HG03457 (cell line): ENCODE data around the gene DIS3L.
"Not testable (repeated sequence)": the region's sequence is repeated elsewhere in the genome, so short reads cannot be mapped to it uniquely, and the experiment has no call there.

Experiments
- ATAC-seq: cut with Tn5 transposase; IDR thresholded peaks from one replicate; pipeline ENCODE4 v1.9.1; 2021; ENCODE audit warnings: moderate number of reproducible peaks; ENCODE audit not compliant: unreplicated experiment

Gene DIS3L

GRCh38 chr15:66293419-66294156 lies at the start of gene DIS3L:
Gene DIS3L (plus strand): TSS chr15:66293568. CDS start chr15:66293597, 29 bp downstream.
- peak; percentile 48 for ATAC-seq

DNA sequence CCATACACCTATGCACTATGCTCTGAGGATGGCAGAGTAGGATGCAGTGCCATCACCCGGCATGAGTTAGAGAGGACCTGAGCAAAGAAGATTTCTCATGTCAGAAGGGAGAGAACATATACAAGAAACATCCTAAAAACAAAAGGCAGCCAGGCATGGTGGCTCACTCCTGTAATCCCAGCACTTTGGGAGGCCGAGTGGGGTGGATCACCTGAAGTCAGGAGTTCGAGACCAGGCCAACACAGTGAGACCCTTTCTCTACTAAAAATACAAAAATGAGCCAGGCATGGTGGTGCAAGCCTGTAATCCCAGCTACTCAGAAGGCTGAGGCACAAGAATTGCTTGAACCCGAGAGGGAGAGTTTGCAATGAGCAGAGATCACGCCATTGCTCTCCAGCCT lies 47.5 kb upstream of the DIS3L start:
- ATAC-seq = not testable (repeated sequence)

GRCh38 chr15:66246937-66247336 lies 46.4 kb upstream of the DIS3L start:
- ATAC-seq = no peak

DNA sequence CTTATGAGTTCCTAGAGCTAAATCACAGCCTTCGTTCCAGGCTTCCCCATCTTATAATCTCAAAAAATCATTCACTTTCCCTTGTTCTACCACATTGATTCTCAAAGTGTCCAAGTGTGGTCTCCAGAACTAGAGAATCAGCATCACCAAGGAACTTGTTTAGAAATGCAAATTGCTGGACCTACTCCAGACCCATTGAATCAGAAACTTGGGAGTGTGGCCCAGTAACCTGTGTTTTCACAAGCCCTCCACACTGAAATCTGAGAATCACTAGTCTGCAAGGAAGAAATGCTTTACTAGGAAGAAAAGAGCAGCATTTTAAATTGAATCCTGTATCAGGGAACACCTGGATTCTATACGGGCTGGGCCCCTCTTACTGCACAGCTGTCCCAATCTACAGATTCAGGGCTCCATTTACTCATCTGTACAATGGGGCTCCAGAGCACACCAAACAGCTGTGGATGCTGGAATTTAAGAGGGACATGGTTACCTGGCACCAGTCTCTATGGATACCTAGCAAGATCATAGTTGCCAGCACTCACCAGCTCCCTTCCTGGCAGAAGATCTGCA lies 43.7 kb upstream of the DIS3L start:
- ATAC-seq = no peak

DNA sequence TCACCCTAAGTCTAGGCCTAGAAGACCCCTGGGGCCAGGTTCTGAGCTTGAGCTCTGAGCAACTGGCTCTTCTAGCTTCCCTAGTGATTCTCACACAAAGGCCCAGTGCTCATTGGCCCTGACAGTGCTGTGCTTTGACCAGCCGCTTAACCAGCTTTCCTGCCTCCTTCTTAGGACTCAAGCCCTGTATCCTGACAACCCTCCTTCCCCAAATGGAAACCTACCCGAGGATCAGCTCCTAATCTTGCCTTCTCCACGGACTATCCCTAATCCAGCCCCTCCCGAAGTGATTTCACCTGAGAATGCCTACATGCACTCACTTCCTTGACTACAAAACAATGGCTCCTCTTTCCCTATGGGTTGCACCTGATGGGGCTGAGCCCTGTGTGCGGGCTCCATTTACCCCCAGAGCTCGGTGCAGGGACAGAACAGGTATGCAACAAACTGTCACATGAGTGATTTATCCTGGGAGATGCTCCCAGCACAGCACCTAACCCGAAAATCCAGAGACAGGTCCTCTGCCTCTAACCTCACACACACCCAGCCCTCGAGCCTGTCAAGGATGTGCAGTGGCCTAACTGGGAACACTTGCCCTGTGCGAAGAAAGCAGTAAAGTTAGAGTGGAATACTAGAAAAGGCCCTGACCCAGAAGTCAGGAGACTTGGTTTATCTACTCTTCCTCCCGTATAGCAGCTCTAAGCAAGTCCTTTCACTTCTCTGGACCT lies 42.1 kb upstream of the DIS3L start:
- no peak for ATAC-seq

DNA sequence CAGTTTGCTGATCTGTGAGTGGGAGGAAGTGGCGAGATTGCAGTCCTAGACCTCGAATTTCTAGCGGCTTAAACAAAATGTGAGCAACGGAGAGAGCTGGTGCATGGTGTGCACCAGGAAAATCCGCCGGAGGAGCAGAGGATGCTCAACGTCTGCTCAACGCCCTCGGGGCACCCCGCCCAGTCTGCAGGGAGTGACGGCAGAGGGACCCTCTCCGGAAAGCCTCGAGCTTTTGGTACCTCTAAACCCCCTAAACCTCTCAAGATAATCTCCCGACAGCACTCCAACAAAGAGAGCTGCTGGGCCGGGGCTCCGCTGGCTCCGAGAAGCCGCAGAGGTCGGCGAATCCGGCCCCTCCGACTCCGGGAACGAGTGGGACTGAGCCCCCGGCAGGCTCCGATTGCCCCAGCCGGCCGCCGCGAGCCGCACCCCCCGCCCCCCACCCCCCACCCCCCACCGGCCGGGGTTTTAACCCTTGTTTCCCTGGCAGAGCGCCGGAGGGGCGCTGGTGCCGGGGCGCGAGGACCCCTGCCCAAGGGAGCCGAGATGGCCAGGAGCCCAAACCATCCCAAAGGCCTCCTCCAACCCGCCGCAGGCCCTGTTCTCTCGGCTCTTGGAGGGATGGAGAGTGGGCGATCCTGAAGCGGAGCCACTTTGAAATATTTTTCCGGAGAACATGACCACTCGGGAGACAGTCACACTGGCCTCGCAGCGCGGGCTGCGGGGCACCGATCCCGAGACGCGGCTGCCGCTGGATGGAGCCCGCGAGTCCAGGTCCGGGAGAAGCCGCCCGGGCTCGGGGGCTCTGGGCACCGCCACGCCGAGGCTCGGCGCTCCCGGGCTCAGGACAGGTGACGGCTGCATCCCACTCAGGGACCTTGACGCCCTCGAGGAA lies 41.3 kb upstream of the DIS3L start:
- ATAC-seq = no peak

- no peak for ATAC-seq
These were observed 40.5 kb upstream of the DIS3L start for GRCh38 chr15:66252685-66253417.

GRCh38 chr15:66253418-66254088 lies 39.8 kb upstream of the DIS3L start, which contains the start of gene MEGF11:
Gene MEGF11 (minus strand): TSS chr15:66253750. CDS start chr15:66128403, 125,347 bp downstream.
- ATAC-seq = no peak

GRCh38 chr15:66254089-66254950 lies 39.0 kb upstream of the DIS3L start:
- no peak for ATAC-seq

- no peak for ATAC-seq
These were observed 38.3 kb upstream of the DIS3L start for GRCh38 chr15:66254951-66255676.

- ATAC-seq = no peak
These were observed 36.7 kb upstream of the DIS3L start for GRCh38 chr15:66256692-66257091.

GRCh38 chr15:66261056-66261455 lies 32.3 kb upstream of the DIS3L start:
- ATAC-seq = no peak

GRCh38 chr15:66262837-66263236 lies 30.5 kb upstream of the DIS3L start:
- ATAC-seq = not testable (repeated sequence)

GRCh38 chr15:66264859-66265513 lies 28.4 kb upstream of the DIS3L start:
- no peak for ATAC-seq

GRCh38 chr15:66269326-66270090 lies 23.9 kb upstream of the DIS3L start:
- ATAC-seq = no peak

DNA sequence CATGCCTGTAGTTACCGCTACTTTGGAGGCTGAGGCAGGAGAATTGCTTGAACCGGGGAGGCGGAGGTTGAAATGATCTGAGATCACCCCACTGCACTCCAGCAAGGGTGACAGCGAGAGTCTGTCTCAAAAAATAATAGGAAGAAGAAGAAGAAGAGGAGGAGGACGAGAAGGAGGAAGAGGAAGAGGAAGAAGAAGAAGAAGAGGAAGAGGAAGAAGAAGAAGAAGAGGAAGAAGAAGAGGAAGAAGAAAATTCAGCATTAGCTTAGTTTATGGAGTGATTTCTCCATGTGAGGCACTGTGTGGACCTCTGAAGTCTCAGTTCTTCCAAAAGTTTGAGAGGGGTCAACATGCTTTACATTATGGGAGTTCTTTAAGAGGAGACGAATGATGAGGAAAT lies 22.4 kb upstream of the DIS3L start:
- ATAC-seq = no peak

DNA sequence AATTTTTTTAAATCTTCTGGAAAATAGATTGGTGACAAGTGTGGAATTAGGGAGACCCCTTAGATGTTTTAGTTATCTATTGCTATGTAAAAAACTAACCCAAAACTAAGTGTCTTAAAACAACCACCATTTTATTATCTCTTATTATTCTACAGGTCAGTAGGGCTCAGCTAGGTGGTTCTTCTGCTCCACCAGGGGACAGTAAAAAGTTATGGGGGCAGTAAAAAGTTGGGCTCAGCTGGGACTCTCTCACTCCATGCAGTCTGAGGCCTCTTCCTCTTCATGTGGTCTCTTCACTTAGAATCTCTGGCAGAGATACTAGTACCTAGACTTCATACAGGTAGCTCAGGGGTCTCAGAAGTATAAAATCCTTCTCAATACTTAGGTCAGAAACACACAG lies 18.0 kb upstream of the DIS3L start:
- no peak for ATAC-seq
